HepG2 (cell line): ENCODE data around the gene AKAP8L. TPM values are rescaled to one million over a fixed set of nuclear protein-coding genes. Genes with fewer than 3 reads are reported as not detected.

Source experiments
- ATAC-seq: fragments of 200-7000 bp; cut with Tn5 transposase; 3 replicates; pipeline ENCODE4 v1.9.1; 2020; ENCODE audit warnings: mild to moderate bottlenecking, moderate library complexity
- BruUV-seq: library from RNA; stranded (reverse); fragments of 400-500 nt; replicated peaks from 2 replicates; lab custom pipeline; 2021; lab: Mats Ljungman, UMichigan
- CTCF ChIA-PET: fragments of 300-600 bp; formaldehyde crosslinking; extraction: SDS; loops from one replicate; lab custom pipeline; 2021; ENCODE audit warnings: low total read pairs, inconsistent platforms, low intra/inter-chr PET ratio; lab: Yijun Ruan, JAX
- POLR2A ChIA-PET: fragments of 350-600 bp; sonication (Branson Sonifier 250); formaldehyde crosslinking; loops from one replicate; lab custom pipeline; 2020; ENCODE audit warnings: antibody characterized with exemption, inconsistent platforms; lab: Yijun Ruan, JAX
- DNase-seq: peaks from one replicate; pipeline ENCODE4 v3.0.0-alpha.2; 2015; ENCODE audit warnings: low spot score
- FAIRE-seq: peaks from 3 replicates; lab custom pipeline; 2011; peaks lifted over from hg19 to GRCh38; lab: Jason Lieb, UNC
- H2AFZ ChIP-seq: one replicate; pipeline ENCODE4 v1.6.1; 2011; ENCODE audit warnings: low read length, inconsistent platforms
- H3K27ac ChIP-seq: fragments of 300-600 bp; 3 replicates; pipeline ENCODE4 v1.8.0; 2011; ENCODE audit warnings: mixed run types, mild to moderate bottlenecking, mixed read lengths, low read length, inconsistent platforms; ENCODE audit not compliant: insufficient read depth; ENCODE audit errors: extremely low read length
- H3K27me3 ChIP-seq, 2 experiments: fragments of 200-600 bp in 1 of 2; 2 replicates in 1 of 2; 3 replicates in 1 of 2; pipeline versions ENCODE4 v1.6.0 to v1.8.0; 2011; ENCODE audit warnings: low read length in 2 of 2, mild to moderate bottlenecking in 2 of 2, moderate library complexity in 2 of 2, inconsistent platforms in 1 of 2; ENCODE audit not compliant: insufficient read depth in 2 of 2, control insufficient read depth in 1 of 2
- H3K36me3 ChIP-seq, 2 experiments: fragments of 200-600 bp in 1 of 2; replicated peaks in 1 of 2; 2 replicates in 1 of 2; 3 replicates in 1 of 2; pipeline versions ENCODE4 v1.5.1 to v1.8.0; 2011; ENCODE audit warnings: low read length in 2 of 2, inconsistent platforms in 1 of 2; ENCODE audit not compliant: insufficient read depth in 2 of 2, control insufficient read depth in 1 of 2
- H3K4me1 ChIP-seq: 2 replicates; pipeline ENCODE4 v1.5.1; 2012; ENCODE audit warnings: low read length, inconsistent platforms; ENCODE audit not compliant: insufficient read depth
- H3K4me2 ChIP-seq: 2 replicates; pipeline ENCODE4 v1.6.0; 2011; ENCODE audit warnings: low read depth, low read length, inconsistent platforms
- H3K4me3 ChIP-seq, 3 experiments: fragments of 200-600 bp in 1 of 3; sonication (generic), shearing (Covaris generic) in 1 of 3; replicated peaks in 1 of 3; 2 replicates each; pipeline ENCODE4 v1.5.1; 2011 to 2016; ENCODE audit warnings: low read length in 3 of 3, inconsistent platforms in 2 of 3, low read depth in 2 of 3, mild to moderate bottlenecking in 2 of 3, control low read depth in 1 of 3, mixed read lengths in 1 of 3; ENCODE audit not compliant: insufficient read depth in 1 of 3
- H3K79me2 ChIP-seq: one replicate; pipeline ENCODE4 v1.6.1; 2011; ENCODE audit warnings: low read length, inconsistent platforms; ENCODE audit not compliant: insufficient read depth
- H3K9ac ChIP-seq: 2 replicates; pipeline ENCODE4 v1.6.0; 2011; ENCODE audit warnings: mild to moderate bottlenecking, low read depth, low read length, inconsistent platforms; ENCODE audit not compliant: insufficient read depth
- H3K9me3 ChIP-seq: 2 replicates; pipeline ENCODE4 v1.5.1; 2012; ENCODE audit warnings: mild to moderate bottlenecking, low read length
- H4K20me1 ChIP-seq: 2 replicates; pipeline ENCODE4 v1.6.0; 2011; ENCODE audit warnings: inconsistent platforms, mild to moderate bottlenecking, low read length, moderate library complexity; ENCODE audit not compliant: insufficient read depth
- CHD2 ChIP-seq: IDR thresholded peaks from 2 replicates; pipeline ENCODE4 v1.6.1; 2011; ENCODE audit warnings: low read depth, low read length, improper control_type of control experiment
- KLF12 ChIP-seq: sonication (generic); formaldehyde crosslinking; IDR thresholded peaks from 2 replicates; pipeline ENCODE4 v1.4.0; 2020; ENCODE audit warnings: missing genetic modification reagents, borderline replicate concordance
- MLX ChIP-seq: IDR thresholded peaks from 2 replicates; pipeline ENCODE4 v1.6.1; 2016
- NR1H2 ChIP-seq: sonication (generic); formaldehyde crosslinking; IDR thresholded peaks from 2 replicates; pipeline ENCODE4 v1.8.1; 2022; ENCODE audit warnings: low read depth, missing genetic modification reagents, borderline replicate concordance
- PCBP1 ChIP-seq: fragments of 200-400 bp; formaldehyde crosslinking; IDR thresholded peaks from 2 replicates; pipeline ENCODE4 v1.6.1; 2017; ENCODE audit warnings: mild to moderate bottlenecking, low read depth, low read length, borderline replicate concordance
- RFX5 ChIP-seq: IDR thresholded peaks from 2 replicates; pipeline ENCODE4 v1.6.1; 2011; ENCODE audit warnings: low read depth, low read length, improper control_type of control experiment
- TOE1 ChIP-seq: sonication (generic); formaldehyde crosslinking; IDR thresholded peaks from 2 replicates; pipeline ENCODE4 v1.4.0; 2020; ENCODE audit warnings: mild to moderate bottlenecking, missing genetic modification reagents
- U2AF1 ChIP-seq: fragments of 200-400 bp; formaldehyde crosslinking; optimal IDR thresholded peaks from 2 replicates; pipeline ENCODE3; 2017; ENCODE audit warnings: mild to moderate bottlenecking, low read depth, low read length
- WIZ ChIP-seq: sonication (generic); formaldehyde crosslinking; IDR thresholded peaks from 2 replicates; pipeline ENCODE4 v1.5.1; 2020; ENCODE audit warnings: mild to moderate bottlenecking, missing genetic modification reagents
- ZNF230 ChIP-seq: sonication (generic); formaldehyde crosslinking; IDR thresholded peaks from 2 replicates; pipeline ENCODE4 v1.4.0; 2020; ENCODE audit warnings: mild to moderate bottlenecking, missing genetic modification reagents
- ZNF280D ChIP-seq: sonication (generic); formaldehyde crosslinking; IDR thresholded peaks from 2 replicates; pipeline ENCODE4 v1.5.1; 2020; ENCODE audit warnings: mild to moderate bottlenecking, missing genetic modification reagents
- ZNF674 ChIP-seq: sonication (generic); formaldehyde crosslinking; IDR thresholded peaks from 2 replicates; pipeline ENCODE4 v1.5.0; 2020; ENCODE audit warnings: low read depth, mild to moderate bottlenecking, missing genetic modification reagents
- ZSCAN21 ChIP-seq: sonication (generic); formaldehyde crosslinking; IDR thresholded peaks from 2 replicates; pipeline ENCODE4 v1.8.0; 2022; ENCODE audit warnings: mild to moderate bottlenecking, missing genetic modification reagents, moderate library complexity, borderline replicate concordance
- WGBS: methylation state at CpG from one replicate; pipeline ENCODE4 v1.1.6; 2017; ENCODE audit warnings: low lambda C conversion rate; 5-methylcytosine and 5-hydroxymethylcytosine counted together
- in situ Hi-C: cut with HindIII; loops from 2 replicates; pipeline ENCODE4 v1.10.0; 2017; ENCODE audit warnings: low pct_unique_long_range_greater_than_20kb; ENCODE audit not compliant: extremely low pct_ligation_motif_present
- intact Hi-C: fragments of 100-400 bp; cut with micrococcal nuclease; formaldehyde crosslinking; loops from one replicate; pipeline ENCODE4 v1.10.0; 2022; ENCODE audit not compliant: unreplicated experiment
- polyA plus RNA-seq, 8 experiments: library from polyadenylated mRNA; depleted of rRNA in 3 of 8; stranded (reverse) in 7 of 8; unstranded in 1 of 8; fragments of >200 nt; fragmentation: Illumina TruSeq in 4 of 8; extraction: Trizol in 4 of 8; gene quantifications; 2 replicates each; pipeline versions ENCODE4 v1.2.1 to v1.2.3, GENCODE V29; 2011 to 2016; ENCODE audit warnings: low read depth in 4 of 8, missing spikeins in 1 of 8, mixed read lengths in 1 of 8; ENCODE audit not compliant: insufficient read depth in 1 of 8
- total RNA-seq, 5 experiments: library from RNA; depleted of rRNA; stranded (reverse); fragments of >200 nt; fragmentation: Illumina TruSeq; extraction: Trizol; gene quantifications; 2 replicates each; pipeline ENCODE4 v1.2.3, GENCODE V29; 2016; ENCODE audit warnings: low read depth in 1 of 5
- TF ChIP-seq, protein P1 (sequence below): sonication (generic); formaldehyde crosslinking; conservative IDR thresholded peaks from 2 replicates; pipeline ENCODE4 v1.8.0; 2022; ENCODE audit warnings: missing genetic modification reagents
- TF ChIP-seq, protein P2 (sequence below): sonication (generic); formaldehyde crosslinking; IDR thresholded peaks from 2 replicates; pipeline ENCODE4 v1.8.0; 2022; ENCODE audit warnings: mild to moderate bottlenecking, missing genetic modification reagents
- TF ChIP-seq, protein P3 (sequence below): sonication (generic); formaldehyde crosslinking; IDR thresholded peaks from 2 replicates; pipeline ENCODE4 v1.4.0; 2020; ENCODE audit warnings: missing genetic modification reagents, borderline replicate concordance

AKAP8L gene
- total and polyA plus RNA-seq, 2 of the 13 experiments (the other 11 are each of a cell fraction or from before 2014, with no cell fraction given), result 48.2 to 49.6 TPM

- no peak for DNase-seq
- Histone ChIP-seq H3K9me3 (no peaks in the 10 kb centered on the region), H3K9ac (no peak overlapping the region), H3K36me3 (peaks cover 45 to 85% of the 10 kb centered on the region in 2 experiments), H4K20me1 (peaks cover 9% of the 10 kb centered on the region), H3K79me2 (peaks cover 12% of the 10 kb centered on the region), H3K27me3 (no peaks in the 10 kb centered on the region), H3K4me3 (no peak overlapping the region), H2AFZ (no peak overlapping the region), H3K27ac (no peak overlapping the region), H3K4me2 (no peak overlapping the region), H3K4me1 (no peaks in the 10 kb centered on the region)
- CTCF ChIA-PET, result no interaction called here
- no TSS peak for BruUV-seq
- FAIRE-seq, result no peak
- 95% methylated on average over 11 of the region's 11 CpGs for WGBS
- ATAC-seq, result no peak
- POLR2A ChIA-PET, result no interaction called here
- in situ Hi-C loops (no loop called here), intact Hi-C loops (no loop called here)
- no peak for TF ChIP-seq U2AF1
- TF ChIP-seq ZNF230, result no peak
- TF ChIP-seq, protein P1, sequence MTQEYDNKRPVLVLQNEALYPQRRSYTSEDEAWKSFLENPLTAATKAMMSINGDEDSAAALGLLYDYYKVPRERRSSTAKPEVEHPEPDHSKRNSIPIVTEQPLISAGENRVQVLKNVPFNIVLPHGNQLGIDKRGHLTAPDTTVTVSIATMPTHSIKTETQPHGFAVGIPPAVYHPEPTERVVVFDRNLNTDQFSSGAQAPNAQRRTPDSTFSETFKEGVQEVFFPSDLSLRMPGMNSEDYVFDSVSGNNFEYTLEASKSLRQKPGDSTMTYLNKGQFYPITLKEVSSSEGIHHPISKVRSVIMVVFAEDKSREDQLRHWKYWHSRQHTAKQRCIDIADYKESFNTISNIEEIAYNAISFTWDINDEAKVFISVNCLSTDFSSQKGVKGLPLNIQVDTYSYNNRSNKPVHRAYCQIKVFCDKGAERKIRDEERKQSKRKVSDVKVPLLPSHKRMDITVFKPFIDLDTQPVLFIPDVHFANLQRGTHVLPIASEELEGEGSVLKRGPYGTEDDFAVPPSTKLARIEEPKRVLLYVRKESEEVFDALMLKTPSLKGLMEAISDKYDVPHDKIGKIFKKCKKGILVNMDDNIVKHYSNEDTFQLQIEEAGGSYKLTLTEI, result no peak
- TF ChIP-seq WIZ (CRISPR knock-in tag), result no peak
- no peak for TF ChIP-seq MLX (CRISPR knock-in tag)
- TF ChIP-seq, protein P2, sequence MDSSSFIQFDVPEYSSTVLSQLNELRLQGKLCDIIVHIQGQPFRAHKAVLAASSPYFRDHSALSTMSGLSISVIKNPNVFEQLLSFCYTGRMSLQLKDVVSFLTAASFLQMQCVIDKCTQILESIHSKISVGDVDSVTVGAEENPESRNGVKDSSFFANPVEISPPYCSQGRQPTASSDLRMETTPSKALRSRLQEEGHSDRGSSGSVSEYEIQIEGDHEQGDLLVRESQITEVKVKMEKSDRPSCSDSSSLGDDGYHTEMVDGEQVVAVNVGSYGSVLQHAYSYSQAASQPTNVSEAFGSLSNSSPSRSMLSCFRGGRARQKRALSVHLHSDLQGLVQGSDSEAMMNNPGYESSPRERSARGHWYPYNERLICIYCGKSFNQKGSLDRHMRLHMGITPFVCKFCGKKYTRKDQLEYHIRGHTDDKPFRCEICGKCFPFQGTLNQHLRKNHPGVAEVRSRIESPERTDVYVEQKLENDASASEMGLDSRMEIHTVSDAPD, result no peak
- no peak for TF ChIP-seq PCBP1
- no peak for TF ChIP-seq ZNF674 (CRISPR knock-in tag)
- TF ChIP-seq NR1H2 (CRISPR knock-in tag), result no peak
- TF ChIP-seq TOE1 (CRISPR knock-in tag), result no peak
- TF ChIP-seq KLF12 (CRISPR knock-in tag), result no peak
- no peak for TF ChIP-seq ZSCAN21 (CRISPR knock-in tag)
- no peak for TF ChIP-seq ZNF280D (CRISPR knock-in tag)
- TF ChIP-seq CHD2, result no peak
- TF ChIP-seq, protein P3, sequence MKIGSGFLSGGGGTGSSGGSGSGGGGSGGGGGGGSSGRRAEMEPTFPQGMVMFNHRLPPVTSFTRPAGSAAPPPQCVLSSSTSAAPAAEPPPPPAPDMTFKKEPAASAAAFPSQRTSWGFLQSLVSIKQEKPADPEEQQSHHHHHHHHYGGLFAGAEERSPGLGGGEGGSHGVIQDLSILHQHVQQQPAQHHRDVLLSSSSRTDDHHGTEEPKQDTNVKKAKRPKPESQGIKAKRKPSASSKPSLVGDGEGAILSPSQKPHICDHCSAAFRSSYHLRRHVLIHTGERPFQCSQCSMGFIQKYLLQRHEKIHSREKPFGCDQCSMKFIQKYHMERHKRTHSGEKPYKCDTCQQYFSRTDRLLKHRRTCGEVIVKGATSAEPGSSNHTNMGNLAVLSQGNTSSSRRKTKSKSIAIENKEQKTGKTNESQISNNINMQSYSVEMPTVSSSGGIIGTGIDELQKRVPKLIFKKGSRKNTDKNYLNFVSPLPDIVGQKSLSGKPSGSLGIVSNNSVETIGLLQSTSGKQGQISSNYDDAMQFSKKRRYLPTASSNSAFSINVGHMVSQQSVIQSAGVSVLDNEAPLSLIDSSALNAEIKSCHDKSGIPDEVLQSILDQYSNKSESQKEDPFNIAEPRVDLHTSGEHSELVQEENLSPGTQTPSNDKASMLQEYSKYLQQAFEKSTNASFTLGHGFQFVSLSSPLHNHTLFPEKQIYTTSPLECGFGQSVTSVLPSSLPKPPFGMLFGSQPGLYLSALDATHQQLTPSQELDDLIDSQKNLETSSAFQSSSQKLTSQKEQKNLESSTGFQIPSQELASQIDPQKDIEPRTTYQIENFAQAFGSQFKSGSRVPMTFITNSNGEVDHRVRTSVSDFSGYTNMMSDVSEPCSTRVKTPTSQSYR (CRISPR knock-in tag), result no peak
- no peak for TF ChIP-seq RFX5
Measured at GRCh38 chr19:15397782-15398181, 21.0 kb downstream of the AKAP8L start.
